Retinal pigment epithelial cell (primary cell): Measurements from ENCODE around the gene COX19.

ENCODE experiments used
- DNase-seq: peaks from one replicate; pipeline ENCODE4 v3.0.0-alpha.2; 2010; ENCODE audit warnings: low read depth
- H3K4me3 ChIP-seq: 2 replicates; pipeline ENCODE4 v1.5.1; 2011; ENCODE audit warnings: mild to moderate bottlenecking, low read length, control low read depth, moderate library complexity
- CTCF ChIP-seq: conservative IDR thresholded peaks from 2 replicates; pipeline ENCODE4 v1.5.1; 2011; ENCODE audit warnings: low read depth, low read length, control low read depth, inconsistent platforms

Gene COX19

GRCh38 chr7:999149-999879, 24.0 kb upstream of the COX19 start:
- DNase-seq: no peak
- no peak overlapping the region for H3K4me3 ChIP-seq
- TF ChIP-seq CTCF: no peak

- no peak overlapping the region for H3K4me3 ChIP-seq
- peak; percentile 1 for TF ChIP-seq CTCF
- DNase-seq: no peak
Measured at GRCh38 chr7:997404-998395, 22.4 kb upstream of the COX19 start.

- TF ChIP-seq CTCF: no peak
- H3K4me3 ChIP-seq: no peak overlapping the region
- no peak for DNase-seq
Measured at GRCh38 chr7:996079-996872, 20.9 kb upstream of the COX19 start.

GRCh38 chr7:995571-995970, 20.2 kb upstream of the COX19 start:
- peak; percentile 3 for TF ChIP-seq CTCF
- DNase-seq: no peak
- H3K4me3 ChIP-seq: no peak overlapping the region

- DNase-seq: no peak
- H3K4me3 ChIP-seq: no peak overlapping the region
- no peak for TF ChIP-seq CTCF
Measured at GRCh38 chr7:994592-995308, 19.4 kb upstream of the COX19 start.

GRCh38 chr7:992709-993607, 17.6 kb upstream of the COX19 start:
- peak; percentile 100 for TF ChIP-seq CTCF
- peak; percentile 87 for DNase-seq
- no peak overlapping the region for H3K4me3 ChIP-seq
